Stimulated activated CD8-positive, alpha-beta memory T cell treated with anti-CD3 and anti-CD28 coated beads, Interleukin-7, amount 100 ng/mL, for 1 hour (primary cell): ENCODE results near the gene HAGH.
"Not testable (repeated sequence)": the region's sequence is repeated elsewhere in the genome, so short reads cannot be mapped to it uniquely, and the experiment has no call there.

Source experiments
- DNase-seq, 2 donors: peaks; one replicate each; pipeline ENCODE4 v3.0.0-alpha.2; 2020; ENCODE audit warnings: low read depth in 2 of 2

The HAGH gene

GRCh38 chr16:1826691-1827573, at the start of gene HAGH, which contains the start of gene FAHD1:
Gene HAGH, minus strand, starts transcription at chr16:1826825. Its CDS starts 38 bp downstream, at chr16:1826787.
Gene FAHD1, plus strand, starts transcription at chr16:1827206. Its CDS starts 33 bp downstream, at chr16:1827239.
- peak; percentile 80 to 82 for DNase-seq

DNA sequence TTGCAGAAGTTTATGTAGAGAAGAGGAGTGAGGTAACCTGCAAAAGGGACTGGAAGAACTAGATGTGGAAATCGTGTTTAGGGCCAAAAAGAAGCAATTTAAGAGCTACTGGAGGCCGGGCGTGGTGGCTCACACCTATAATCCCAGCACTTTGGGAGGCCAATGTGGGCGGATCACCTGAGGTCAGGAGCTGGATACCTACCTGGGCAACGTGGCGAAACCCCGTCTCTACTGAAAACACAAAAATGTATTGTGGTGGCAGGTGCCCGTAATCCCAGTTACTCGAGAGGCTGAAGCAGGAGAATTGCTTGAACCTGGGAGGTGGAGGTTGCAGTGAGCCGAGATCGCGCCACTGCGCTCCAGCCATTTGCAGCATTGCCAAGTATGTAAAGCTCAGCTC, 49.4 kb upstream of the HAGH start:
- not testable (repeated sequence) for DNase-seq

DNA sequence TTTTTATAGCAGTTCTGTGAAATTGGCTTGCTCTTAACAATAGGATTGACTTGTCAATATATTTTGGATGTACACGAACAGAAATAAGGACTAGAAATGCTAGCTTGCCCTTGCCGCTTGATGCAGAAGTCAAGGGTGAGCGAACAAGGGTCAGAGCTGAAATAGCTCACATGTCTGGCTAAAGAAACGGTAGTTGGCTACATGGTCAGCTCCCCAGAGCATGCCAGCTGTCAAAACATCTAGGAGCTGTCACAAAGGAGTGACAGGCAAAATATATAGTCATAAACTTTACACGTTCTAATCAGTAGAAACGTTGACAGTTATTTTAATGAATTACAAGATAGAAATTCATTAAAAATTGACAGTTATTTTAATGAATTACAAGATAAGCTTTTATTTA, 48.2 kb upstream of the HAGH start:
- DNase-seq: no peak

- DNase-seq: peak in 1 of 2 donors; percentile 8
These were observed 45.5 kb upstream of the HAGH start, which contains the start of gene MEIOB for GRCh38 chr16:1871974-1872635. Gene MEIOB, minus strand, starts transcription at chr16:1872164. Its CDS starts 3,989 bp downstream, at chr16:1868175.

DNA sequence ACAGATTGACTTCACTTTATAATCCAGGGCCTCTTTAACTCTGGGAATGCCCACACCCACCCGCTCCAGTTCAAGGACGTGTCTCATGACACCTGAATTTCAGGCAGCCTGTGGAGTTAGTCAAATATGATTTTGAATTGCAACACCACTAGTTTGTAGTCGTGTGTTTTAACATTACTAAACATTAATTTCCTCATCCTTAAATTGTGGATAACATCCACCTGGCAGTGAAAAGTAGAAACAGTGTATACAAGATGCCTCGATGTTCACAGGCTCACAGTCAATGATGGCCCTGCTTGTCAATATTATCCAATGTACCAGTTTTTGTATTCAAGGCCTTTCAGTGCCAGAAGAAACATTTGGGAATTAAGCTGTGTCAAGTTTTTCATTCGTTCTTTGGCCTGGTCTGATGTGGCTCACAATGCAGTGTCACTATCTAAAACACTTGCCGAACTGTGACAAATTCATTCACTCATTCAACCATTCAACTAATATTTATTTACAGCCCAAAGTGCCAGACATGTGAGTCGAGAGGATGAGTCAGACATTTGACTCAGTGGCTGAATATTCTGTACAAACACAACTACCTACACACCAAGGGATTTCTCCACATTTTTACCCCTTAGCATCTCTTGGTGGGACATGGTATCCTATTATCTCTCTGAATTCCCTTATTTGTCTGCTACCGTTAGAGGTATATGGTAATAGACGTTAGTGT, 43.9 kb upstream of the HAGH start:
- DNase-seq: no peak

DNA sequence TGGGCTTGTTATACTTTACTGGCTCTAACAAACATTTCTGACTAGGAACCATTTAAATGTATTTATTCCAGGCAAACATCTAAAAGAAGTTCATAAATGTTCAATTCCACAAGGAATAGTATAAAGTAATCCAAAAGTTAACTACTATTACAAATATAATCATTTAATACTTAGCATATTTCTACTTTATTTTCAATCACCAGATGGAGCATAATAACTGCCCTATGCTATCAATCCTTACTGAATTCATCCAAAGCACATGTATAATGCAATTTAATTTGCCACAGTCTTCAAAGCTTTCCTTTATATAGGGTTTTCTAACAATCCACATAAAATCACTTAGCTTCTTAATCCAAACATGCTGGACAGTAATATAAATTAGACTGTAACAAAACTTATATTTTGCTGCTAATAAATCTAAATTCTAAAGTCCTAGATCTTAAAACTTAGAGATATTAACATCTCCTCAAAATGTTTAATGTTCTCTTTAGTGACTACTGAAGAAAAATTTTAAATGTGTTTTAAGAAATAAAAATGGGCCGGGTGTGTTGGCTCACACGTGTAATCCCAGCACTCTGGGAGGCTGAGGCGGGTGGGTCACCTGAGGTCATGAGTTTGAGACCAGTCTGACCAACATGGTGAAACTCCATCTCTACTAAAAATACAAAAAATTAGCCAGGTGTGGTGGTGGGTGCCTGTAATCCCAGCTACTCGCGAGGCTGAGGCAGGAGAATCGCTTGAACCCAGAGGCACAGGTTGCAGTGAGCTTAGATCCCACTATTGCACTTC, 39.5 kb upstream of the HAGH start:
- DNase-seq: no peak

GRCh38 chr16:1863681-1864460, 37.2 kb upstream of the HAGH start:
- DNase-seq: no peak

DNA sequence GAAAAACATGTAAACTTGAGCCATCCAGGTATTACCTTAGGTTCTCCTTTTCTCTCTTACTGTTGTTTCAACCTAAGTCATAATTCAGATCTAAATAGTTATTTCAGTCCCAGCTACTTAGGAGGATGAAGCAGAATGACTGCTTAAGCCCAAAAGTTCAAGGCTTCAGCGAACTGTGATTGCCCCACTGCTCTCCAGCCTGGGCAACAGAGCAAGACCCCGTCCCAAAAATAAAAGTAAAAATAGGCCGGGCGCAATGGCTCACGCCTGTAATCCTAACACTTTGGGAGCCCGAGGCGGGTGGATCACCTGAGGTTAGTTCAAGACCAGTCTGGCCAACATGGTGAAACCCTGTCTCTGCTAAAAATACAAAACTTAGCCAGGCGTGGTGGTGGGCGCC, 35.8 kb upstream of the HAGH start:
- DNase-seq: no peak

DNA sequence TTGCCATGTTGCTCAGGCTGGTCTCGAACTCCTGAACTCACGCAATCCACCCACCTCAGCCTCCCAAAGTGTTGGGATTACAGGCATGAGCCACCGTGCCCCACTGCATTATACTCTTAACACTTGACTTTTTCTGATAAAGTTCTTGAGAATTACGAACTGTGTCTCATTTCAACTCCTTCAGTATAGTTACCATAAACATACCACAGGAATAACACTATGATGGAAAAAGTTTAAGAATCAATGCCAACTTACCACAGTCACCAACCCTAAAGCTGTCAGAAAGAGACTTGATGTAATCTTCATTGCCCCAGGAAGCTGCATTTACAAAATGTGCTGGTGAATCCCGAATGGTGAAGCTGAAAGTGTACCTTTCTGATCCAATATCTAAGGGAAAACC, 35.1 kb upstream of the HAGH start:
- DNase-seq: no peak

- DNase-seq: no peak
These were observed 33.0 kb upstream of the HAGH start for GRCh38 chr16:1859650-1860049.

- DNase-seq: no peak
These were observed 31.7 kb upstream of the HAGH start for GRCh38 chr16:1858189-1858865.

- DNase-seq: no peak
These were observed 30.9 kb upstream of the HAGH start for GRCh38 chr16:1857433-1858097.

GRCh38 chr16:1851793-1852192, 25.2 kb upstream of the HAGH start:
- DNase-seq: no peak

DNA sequence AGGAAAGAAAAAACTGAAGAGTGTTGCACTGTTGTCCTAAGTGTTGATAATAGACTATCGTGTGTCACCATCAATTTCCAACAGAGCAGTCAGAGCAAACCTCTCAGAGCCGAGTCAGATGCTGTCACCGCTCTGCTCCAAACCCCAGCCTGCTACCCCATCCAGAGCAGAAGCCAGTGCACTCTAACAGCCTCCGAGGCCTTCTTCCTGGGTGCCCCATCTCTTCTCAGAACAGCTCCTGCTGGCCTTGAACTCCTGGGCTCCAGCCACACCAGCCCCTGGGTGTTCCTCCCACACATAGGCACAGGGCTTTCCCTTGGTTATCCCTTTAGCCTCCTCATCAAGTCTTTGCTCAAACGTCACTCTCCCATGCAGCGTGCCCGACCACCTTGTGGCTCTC, 24.4 kb upstream of the HAGH start:
- no peak for DNase-seq

DNA sequence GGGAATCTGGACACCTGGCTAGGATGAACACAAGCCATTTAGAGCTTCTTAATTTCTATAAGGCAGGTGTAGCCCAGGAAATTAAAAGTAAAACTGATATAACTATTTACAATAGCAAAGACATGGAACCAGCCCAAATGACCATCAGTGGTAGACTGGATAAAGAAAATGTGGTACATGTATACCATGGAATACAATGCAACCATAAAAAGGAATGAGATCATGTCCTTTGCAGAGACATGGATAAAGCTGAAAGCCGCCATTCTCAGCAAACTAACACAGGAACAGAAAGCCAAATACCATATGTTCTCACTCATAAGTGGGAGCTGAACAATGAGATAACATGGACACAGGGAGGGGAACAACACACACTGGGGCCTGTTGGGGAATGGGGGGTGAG, 19.8 kb upstream of the HAGH start:
- DNase-seq: no peak

- no peak for DNase-seq
These were observed 19.4 kb upstream of the HAGH start for GRCh38 chr16:1845985-1846384.

GRCh38 chr16:1839554-1839953, 12.9 kb upstream of the HAGH start:
- no peak for DNase-seq

DNA sequence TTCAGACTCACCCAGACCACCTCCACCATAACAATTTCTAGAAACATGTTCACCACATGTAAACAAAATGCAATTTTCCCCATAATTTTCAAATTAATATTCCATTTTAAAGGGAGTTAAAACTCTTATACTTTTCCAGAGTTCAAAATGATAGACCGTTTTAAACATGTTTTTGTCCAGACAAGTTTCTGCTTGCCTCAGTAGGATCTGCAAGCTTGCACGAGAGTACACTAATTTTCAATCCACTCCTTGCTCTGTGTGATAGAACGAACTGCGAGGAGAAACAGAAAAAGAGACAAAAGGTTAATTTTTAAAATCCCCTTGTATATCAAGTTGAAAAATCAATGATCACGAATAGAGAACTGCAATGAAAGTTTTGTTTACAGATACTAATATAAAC, 7.5 kb upstream of the HAGH start:
- DNase-seq: no peak

- DNase-seq: no peak
These were observed 6.3 kb upstream of the HAGH start for GRCh38 chr16:1832838-1833454.
